ENCODE data around the gene CD40LG. TPM values are rescaled to one million over a fixed set of nuclear protein-coding genes. Genes with fewer than 3 reads are reported as not detected.
A peak's percentile ranks its signal among the peaks of the same experiment; 100 is the strongest.

Gene CD40LG
- total RNA-seq, 1 experiment from 2014 or later: not detected

DNA sequence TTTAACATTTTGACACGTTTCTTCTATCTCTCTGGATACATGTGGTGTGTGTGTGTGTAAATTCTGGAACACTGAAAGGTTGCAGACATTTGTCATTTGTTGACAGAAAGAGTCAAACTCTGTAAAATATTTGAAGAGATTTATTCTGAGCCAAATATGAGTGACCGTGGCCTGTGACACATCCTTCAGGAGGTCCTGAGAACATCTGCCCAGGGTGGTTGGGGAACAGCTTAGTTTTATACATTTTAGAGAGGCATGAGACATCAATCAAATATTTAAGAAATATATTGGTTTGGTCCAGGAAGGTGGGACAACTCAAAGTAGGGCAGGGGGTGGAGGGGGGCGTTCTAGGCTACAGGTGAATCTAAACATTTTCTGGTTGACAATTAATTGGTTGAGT lies 40.7 kb upstream of the CD40LG start:
- Histone ChIP-seq H3K79me2 (ENCODE audit: low read length) (no peaks in the 10 kb centered on the region), H3K9ac (ENCODE audit: low read length) (no peak overlapping the region), H2AFZ (ENCODE audit: low read length) (no peak overlapping the region), H3K36me3 (ENCODE audit: low read depth, low read length) (no peaks in the 10 kb centered on the region), H3K9me3 (ENCODE audit: low read length) (no peaks in the 10 kb centered on the region), H3K27ac (ENCODE audit: low read length) (peak overlapping the region; percentile 60), H3K9me2 (replicated peaks; ENCODE audit: low read length) (no peaks in the 10 kb centered on the region), H3K4me3 (ENCODE audit: low read length) (no peak overlapping the region), H3K4me2 (ENCODE audit: low read length) (peak overlapping the region; percentile 34; the same call in 1 of the 2 replicates), H3K27me3 (ENCODE audit: low read length) (no peaks in the 10 kb centered on the region), H4K20me1 (ENCODE audit: low read length) (no peaks in the 10 kb centered on the region), H3F3A (ENCODE audit: low read length, unreplicated experiment) (no peaks in the 10 kb centered on the region), H3K4me1 (ENCODE audit: insufficient read depth, low read length) (peaks cover 26% of the 10 kb centered on the region)
- peak; percentile 55 for ATAC-seq
- ChIA-PET CTCF (no interaction called here), POLR2A (ENCODE audit: unreplicated experiment) (interaction anchor here (0.7 kb wide), 1 partner anchor 1921 kb away, joined by 3 read pairs; no protein-coding TSS in a partner anchor)
- DNase-seq: peak; percentile 52
- TF ChIP-seq EZH2 (IDR thresholded peaks at IDR 0.05; ENCODE audit: low read length, unreplicated experiment) (no peak), CTCF (conservative IDR thresholded peaks at IDR 0.05; ENCODE audit: low read depth, low read length) (no peak), EZH2phosphoT487 (IDR thresholded peaks at IDR 0.05; ENCODE audit: borderline replicate concordance, low read length) (no peak)
- intact Hi-C loops (cut with micrococcal nuclease): loop anchor here (10.0 kb wide), 1 partner anchor 318 kb away; no protein-coding TSS in a partner anchor
- BruUV-seq (replicated peaks): no TSS peak

DNA sequence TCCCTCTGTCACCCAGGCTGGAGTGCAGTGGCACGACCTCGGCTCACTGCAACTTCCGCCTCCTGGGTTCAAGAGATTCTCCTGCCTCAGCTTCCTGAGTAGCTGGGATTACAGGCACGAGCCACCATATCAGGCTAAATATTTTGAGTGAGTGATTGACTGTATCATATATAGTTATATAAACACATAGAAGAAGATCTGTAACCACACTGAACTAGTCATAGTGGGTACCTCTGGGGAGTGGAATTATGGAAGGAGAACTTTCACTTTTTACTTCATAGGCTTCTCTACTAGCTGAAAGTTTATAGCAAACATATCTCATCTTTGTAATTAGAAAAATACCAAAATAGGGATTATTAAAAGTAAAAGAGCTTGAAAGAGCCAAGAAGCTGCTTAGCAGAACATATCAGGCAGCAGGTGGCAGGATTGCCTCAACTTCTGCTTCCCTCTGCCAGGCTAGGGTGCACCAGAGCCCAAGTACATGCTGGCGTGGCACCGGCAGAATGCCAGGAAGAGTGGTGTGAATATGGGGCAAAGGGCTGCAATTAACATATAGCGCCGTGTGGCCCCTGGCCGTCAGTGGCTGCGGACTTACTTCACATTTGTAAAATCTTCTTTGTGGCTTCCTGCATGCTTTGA lies 39.5 kb upstream of the CD40LG start:
- POLR2A ChIA-PET (ENCODE audit: unreplicated experiment): no interaction called here
- Histone ChIP-seq H3K79me2 (ENCODE audit: low read length) (no peaks in the 10 kb centered on the region), H3K4me2 (ENCODE audit: low read length) (peak overlapping the region; percentile 11)

More for the DNA sequence above, 39.5 kb upstream of the CD40LG start:
- DNase-seq (peak; percentile 57), ATAC-seq (peak; percentile 81)
- Histone ChIP-seq H3K36me3 (ENCODE audit: low read depth, low read length) (no peaks in the 10 kb centered on the region), H3K9me3 (ENCODE audit: low read length) (no peaks in the 10 kb centered on the region), H4K20me1 (ENCODE audit: low read length) (no peaks in the 10 kb centered on the region), H3K9me2 (replicated peaks; ENCODE audit: low read length) (no peaks in the 10 kb centered on the region), H3K9ac (ENCODE audit: low read length) (no peak overlapping the region), H2AFZ (ENCODE audit: low read length) (peak overlapping the region; percentile 52; the same call in 1 of the 2 replicates), H3F3A (ENCODE audit: low read length, unreplicated experiment) (no peaks in the 10 kb centered on the region), H3K4me3 (ENCODE audit: low read length) (no peak overlapping the region), H3K27ac (ENCODE audit: low read length) (peak overlapping the region; percentile 60; the same call in 1 of the 2 replicates), H3K27me3 (ENCODE audit: low read length) (no peaks in the 10 kb centered on the region), H3K4me1 (ENCODE audit: insufficient read depth, low read length) (peaks cover 26% of the 10 kb centered on the region)
- no TSS peak for BruUV-seq (replicated peaks)
- no peak for TF ChIP-seq EZH2phosphoT487 (IDR thresholded peaks at IDR 0.05; ENCODE audit: borderline replicate concordance, low read length)
- TF ChIP-seq CTCF (conservative IDR thresholded peaks at IDR 0.05; ENCODE audit: low read depth, low read length): peak; percentile 62
- CTCF ChIA-PET: interaction anchor here (0.7 to 1.7 kb wide), 2 partner anchors 86 to 211 kb away, joined by 3 to 12 read pairs; no protein-coding TSS in a partner anchor
- intact Hi-C loops (cut with micrococcal nuclease): loop anchor here (1.0 to 10.0 kb wide), 2 partner anchors 86 to 316 kb away; no protein-coding TSS in a partner anchor
